Right forelimb (tissue), 1 donor: ENCODE results near the gene HSPA9.

Experiments used
- DNase-seq: peaks from one replicate; pipeline ENCODE4 v3.0.0-alpha.2; 2018

Gene HSPA9

DNA sequence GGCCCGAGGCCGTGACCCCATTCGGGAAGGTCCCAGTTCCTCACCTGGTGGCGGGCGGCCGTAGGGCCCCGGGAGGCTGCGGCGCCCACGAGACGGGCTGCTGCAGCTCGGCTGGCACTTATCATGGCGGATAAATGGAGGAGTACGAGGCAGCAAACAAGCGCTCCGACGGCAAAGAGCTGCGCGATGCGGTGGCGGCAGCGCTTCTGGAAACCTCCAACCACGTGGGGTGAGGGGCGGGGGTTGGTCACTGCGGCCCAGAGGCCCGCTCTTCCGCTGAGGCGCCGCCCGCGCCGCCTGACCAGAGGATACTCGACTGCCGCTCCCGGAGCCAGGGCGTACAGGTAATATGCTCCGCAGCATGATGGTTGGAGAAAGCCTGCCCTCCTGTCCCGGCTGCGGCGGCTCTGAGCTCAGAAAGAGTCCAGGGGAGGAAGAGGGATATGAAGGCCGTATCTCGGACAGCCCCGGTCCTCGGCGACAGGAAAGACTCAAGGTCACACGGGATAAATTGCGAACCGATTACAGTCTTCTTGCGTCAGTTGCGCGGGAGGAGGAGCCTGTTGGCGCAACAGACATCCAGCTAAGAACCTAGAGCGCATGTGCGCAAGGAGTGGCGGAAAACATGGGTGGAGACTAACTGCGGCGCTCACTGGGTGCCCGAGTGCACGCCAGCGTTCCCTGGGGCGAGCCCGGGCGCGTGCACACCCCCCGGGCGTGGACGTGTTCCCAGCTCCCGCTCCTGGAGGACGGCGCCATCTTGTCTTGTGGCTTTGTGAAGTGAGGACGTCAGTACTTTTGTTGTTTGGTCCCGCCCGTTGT, at the start of gene HSPA9:
Gene HSPA9, minus strand, starts transcription at position 208 of the 822 bp plus-strand sequence. Its CDS starts 83 bp downstream, at position 125.
- DNase-seq: peak; percentile 97

DNA sequence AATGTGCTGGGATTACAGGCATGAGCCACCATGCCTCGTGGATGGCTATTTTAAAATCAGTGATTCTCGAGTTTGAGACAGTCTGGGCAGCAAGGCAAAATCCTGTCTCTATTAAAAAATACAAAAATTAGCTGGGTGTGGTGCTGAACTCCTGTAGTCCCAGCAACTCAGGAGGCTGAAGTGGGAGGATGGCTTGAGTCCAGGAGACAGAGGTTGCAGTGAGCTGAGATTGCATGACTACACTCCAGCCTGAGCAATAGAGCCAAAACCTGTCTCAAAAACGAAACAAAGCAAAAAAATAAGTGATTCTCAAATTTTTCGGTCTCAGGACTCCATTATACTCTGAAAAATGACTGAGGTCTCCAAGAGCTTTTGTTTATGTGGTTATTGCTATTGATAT, 47.9 kb upstream of the HSPA9 start:
- no peak for DNase-seq

DNA sequence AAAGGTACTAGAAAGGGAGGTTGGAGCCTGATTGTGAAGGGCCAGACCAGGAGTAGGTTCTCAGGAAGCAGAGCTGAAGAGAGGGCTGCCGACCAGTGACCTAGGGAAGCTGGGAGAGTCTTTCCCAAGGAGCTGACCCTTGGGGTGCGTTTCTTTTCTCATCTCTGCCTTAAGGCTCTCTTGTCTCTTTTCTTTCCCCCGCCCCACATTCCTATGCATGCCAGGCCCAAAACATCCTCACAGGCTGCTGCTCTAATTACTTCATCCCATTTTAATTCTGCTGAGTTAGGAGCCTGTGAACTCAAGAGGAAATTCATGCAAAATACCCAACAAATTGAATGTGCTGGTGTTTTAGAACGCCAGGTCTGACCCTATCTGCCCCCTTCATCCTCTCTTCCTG, 46.9 kb upstream of the HSPA9 start:
- DNase-seq: no peak

DNA sequence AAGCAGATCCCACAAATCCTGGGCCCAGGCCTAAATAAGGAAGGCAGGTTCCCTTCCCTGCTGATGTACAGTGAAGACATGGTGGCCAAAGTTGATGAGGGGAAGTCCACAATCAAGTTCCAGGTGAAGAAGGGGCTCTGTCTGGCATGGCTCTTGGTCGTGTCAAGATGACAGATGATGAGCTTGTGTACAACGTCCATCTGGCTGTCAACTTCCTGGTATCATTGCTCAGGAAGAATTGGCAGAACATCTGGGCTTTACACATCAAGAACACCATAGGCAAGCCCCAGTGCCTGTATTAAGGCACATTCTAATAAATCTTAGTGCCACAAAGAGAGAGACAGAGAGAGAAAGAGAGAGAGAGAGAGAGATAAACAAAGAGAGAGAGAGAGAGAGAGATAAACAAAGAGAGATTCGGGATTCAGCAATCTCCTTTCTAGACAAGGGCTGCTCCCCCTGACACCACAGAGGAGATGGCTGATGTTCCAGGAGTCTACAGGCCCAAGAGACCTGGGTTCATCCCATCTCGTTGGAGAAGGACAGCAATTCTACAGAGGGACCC, 45.5 kb upstream of the HSPA9 start:
- DNase-seq: no peak

DNA sequence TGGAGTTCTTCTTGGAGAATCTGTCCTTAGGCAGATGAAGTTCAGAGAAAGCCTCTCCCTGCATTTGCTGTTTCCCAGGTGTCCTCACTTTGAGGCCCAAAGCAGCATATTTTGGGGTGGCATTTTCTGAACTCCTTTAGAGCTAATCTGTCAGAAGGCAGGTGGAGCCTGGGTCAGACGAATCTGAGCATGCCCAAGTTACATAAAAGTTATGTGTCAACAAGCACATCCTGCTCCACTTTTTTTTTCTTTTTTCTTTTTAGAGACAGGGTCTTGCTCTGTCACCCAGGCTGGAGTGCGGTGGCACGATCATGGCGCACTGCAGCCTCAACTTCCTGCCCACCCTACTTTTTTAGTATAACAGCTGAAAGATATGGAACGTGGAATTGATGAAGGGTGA, 41.3 kb upstream of the HSPA9 start:
- peak; percentile 21 for DNase-seq

DNA sequence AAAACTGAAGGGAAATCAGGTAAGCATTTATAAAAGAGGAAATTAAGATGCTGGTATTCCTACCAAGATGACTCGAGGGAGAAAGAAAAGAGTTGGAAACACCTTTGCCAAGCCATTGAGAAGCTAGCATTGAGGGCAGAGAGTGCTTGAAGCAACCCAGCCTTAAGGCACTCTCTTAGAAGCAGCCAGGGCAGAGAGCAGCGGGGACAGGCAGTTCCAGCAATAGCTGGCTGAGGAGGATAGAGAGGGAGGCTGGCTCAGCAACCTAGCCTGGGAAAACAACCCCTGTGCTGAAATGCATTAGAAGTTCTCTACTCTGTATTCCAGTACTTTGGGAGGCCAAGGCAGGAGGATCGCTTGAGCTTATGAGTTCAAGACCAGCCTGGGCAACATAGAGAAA, 40.3 kb upstream of the HSPA9 start:
- peak; percentile 1 for DNase-seq

DNA sequence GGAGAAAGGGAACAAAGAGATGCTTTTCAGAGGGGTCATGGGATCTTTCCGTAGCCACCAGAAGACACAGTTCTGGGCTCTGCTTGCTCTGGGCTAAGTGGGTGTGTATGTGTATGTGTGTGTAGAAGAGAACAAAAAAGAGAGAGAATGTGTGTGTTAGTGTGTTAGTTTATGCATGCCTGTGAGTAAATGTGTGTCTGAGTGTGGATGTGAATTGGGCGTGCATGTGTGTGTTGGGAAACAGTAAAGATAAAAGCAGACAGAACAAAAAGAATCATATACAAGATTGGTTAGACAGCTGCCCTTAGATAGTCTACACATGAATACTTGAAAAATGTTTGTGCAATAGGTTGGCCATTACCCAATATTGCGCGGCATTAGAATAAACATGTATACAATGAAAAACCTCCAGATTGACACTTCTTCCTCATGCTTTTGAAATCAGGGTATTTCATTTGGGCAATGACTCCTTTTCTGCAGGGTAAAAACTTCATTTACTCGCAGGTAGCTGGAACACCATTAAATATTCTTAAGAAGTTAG, 36.5 kb upstream of the HSPA9 start:
- no peak for DNase-seq

DNA sequence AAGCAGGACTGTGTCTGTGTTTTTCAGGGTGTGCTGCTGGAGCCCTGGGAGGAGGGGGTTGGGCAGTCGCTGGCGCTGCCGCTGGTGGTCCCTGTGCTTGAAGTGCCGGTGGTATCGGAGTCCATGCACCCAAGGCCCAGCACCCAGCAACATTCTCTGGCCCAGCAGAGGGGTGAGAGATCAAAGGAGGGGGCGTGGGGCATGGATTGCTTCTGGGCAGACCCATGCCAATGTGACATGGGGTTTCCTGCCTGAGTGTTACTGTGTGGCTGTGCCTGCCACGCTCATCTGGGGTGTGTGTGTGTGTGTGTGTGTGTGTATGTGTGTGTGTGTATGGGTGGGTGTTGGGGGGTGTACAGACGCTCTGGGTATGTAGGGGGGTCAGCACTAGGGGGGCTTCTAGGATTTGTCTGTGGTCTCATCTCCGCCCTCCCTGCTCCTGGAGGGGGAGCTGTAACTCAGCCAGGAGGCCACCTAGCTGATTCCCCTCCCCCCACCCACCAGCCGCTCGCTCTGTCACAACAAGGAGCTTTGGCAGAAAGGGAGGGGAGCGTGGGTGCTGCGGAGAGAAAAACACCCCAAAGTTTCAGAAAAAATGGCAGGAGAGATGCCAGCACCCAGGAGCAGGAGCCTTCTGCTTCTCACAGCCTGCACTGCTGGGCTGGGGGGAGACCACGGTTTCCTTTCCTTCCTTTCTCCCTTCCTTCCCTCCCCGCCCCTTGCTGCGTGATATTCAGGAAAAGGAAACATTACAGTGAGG, 35.9 kb upstream of the HSPA9 start:
- DNase-seq: peak; percentile 65

DNA sequence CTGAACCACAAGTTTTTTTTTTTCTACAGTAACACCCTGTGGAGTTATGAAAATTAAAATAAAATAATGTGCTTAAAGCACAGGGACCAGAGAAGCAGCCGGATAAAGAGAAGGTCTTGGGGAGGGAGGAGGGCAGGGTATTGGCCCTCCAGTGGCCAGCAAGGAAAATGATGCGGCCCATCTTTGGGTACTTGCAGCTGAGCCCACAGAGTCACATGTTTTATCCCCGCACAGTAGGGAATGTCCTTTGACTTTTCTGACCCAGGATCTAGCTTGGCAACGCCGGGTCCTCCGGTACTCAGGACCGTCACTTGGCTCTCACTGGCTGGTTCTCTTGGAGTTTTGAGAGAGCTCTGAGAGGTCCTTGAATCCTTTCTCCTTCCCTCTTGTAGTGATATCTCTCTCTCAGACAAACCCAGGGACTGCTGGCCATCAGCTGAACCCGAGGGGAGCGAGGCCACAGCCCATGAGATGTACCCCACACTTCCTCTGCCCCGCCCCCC, 35.3 kb upstream of the HSPA9 start:
- no peak for DNase-seq

DNA sequence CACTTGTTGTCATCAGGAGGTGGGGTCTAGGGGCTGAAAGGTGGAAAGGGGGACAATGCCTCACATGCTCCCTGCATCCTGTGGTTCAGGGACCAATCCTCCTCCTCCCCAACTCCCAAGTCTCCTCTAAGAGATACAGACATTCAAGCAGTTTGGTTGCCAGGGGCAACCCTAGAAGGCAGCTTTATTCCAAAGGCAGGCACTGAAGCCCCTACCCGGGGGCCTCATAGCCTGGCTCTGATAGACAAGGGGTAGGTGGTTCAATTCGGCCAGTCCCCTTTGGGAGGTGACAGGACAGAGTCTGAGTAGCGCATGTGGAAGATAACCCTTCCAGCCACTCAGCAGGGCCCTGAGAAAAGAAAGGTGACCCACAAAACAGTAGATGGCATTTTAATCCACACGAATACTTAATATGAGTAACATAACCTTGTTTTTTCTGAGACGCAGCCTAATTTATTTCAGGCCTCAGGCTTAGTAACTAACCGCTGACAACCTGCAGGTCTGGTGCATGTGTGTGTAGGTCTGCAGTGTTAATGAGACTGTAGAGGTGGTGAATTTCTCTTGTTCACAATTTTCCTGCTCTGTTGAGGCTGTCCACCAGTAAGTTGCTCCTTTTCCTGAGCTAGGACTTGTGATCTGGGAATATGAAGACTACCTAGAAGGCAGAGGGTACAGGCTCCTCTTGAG, 31.3 kb upstream of the HSPA9 start:
- DNase-seq: no peak

DNA sequence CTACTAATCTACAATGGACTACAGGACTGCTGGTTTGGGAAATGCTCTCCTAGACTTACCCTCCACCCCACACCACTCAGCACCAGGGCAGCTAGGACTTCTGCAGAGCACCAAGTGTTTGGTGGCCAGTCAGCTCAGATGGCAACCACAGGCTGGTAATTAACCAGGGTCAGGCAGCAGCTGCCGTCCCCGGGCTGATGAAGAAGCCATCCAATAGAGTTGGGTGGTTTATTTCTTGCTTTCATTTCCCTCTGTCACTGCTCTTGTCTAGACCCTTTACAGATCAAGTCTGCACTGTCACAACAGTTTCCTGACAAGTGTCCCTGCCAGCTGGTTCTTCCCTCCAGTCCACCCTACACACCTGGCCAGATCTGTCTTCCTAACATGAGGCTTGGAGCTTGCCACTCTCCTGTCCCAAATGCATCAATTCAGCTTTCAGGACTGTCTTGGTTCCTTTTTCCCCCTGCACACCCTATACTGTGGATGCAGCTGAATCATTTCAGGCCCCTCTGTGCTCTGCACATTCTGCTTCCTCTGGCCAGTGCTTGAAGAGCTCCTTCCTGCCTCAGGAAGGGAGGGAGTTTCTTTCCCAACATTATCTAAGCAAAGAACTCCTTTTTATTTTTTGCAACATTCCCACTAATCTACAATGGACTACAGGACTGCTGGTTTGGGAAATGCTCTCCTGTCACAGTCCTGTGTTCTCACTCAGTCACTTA, 30.2 kb upstream of the HSPA9 start:
- DNase-seq: no peak

DNA sequence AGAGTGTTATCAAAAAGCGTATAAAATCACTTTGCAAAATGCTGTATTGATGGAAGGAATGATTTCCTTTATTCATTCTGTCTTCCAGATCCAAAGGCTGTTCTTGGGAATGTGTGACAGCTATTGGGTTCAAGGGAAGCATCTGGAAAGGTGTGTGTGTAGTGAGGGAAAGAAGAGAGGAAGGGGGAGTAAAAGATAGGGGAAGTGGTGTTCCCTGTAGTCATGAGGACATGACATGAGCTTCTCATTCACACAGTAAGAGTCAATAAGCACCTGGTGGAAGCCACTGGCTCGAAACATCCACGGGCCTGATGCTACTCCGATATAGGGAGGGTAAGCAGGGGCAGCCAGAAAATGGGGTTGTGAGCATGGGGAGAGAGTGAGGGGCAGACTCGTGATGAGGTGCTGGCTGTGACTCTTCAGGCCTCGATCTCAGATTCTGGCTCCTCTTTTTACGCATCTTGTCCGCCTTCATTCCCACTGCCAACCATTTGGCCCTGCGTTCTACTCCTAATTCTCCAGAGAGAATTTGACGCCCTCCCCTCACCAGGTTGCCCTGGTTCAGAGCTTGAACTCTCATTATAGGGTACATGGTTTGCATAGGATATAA, 29.1 kb upstream of the HSPA9 start:
- DNase-seq: no peak

DNA sequence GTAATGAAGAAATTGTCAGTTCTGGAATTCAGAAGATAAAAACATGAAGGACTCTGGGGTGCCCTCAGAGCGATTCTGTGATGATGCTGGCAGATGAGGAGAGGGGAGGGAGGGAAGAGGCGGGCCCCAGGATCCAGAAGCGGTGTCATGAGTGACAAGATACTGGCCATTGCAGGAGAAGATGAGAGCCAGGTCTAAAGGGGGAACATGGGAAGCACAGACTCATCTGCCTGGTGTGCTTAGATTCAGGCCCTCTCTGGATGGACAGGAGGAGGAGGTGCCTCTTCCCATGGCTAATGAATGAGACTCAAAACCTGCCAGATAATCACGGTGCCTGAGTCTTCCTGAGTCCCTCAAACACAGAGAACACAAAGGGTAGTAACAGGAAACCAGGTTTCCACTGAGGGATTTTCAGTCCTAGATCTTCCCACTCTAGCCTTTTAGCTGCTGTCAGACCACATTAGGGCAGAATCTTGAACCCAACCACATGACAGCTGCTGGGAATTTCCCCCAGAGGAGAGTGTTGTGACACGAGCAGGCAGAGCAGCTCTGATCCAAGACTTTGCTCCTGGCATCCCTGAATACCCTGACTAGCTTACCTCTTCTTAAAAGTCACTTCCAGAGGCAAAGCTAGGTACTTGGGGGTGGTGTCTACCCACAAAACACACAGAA, 28.2 kb upstream of the HSPA9 start:
- DNase-seq: no peak

DNA sequence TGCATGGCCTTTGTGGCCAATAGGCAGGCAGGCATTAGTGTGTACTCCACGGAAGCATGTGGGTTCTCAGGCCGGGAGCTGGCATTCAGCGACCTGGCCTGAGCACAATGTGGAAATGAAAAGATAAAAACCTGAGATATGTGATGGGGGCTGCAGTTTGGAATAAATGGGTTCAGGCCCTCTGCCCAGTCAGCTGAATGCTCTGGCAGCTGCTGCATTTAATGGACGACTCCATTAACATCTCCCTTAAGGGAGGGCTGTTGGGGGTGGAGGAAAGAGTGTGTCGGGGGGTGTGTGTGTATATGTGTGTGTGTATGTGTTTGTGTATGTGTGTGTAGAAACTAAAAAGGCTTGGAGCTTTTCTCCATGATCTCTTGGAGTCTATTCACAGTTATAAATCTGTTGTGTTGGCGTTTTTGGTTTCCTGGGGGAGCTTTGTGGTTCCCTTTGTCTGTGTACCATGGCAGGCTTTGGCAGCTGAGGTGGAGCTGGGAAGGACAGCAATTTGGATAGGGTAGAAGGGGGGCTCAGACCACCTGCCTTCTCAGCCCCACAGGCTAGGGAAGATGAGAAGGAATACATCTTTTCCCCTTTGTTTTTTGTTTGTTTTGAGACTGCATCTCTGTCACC, 27.3 kb upstream of the HSPA9 start:
- no peak for DNase-seq

DNA sequence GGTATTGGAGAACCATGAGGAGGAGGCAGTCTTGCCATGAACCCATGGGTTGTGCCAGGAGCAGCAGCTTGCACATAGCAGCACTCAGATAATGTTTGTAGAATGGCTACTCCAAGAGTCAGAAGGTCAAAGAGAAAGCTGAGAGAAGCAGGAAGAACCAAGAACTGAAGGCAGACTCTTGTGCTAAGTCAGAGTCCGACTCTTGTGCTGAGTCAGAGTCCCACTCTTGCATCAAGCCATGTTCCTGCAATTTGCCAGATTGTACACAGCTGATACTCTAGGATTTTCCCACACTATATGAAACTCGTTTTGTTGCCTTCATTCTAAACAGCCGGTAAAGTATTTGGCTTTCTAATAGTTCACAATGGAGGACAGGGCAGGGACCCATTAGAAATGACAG, 26.2 kb upstream of the HSPA9 start:
- no peak for DNase-seq

DNA sequence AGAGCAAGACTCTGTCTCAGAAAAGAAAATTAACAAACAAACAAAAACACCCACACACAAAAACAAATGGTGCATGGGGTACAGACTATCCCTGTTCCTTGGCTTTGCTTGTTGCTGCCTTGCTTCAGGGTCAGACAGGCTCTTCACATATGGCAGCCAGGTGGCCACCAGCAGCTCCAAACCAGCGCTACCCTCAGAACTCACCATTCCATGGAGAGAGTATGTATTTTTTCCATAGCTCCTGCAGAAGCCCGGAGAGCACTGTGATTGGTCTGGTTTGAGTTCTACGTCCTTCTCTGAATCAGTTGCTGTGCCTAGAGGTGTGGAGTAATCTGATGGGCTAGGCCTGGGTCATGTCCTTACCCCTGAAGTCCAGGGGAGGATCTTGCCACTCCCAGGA, 25.2 kb upstream of the HSPA9 start:
- DNase-seq: no peak

DNA sequence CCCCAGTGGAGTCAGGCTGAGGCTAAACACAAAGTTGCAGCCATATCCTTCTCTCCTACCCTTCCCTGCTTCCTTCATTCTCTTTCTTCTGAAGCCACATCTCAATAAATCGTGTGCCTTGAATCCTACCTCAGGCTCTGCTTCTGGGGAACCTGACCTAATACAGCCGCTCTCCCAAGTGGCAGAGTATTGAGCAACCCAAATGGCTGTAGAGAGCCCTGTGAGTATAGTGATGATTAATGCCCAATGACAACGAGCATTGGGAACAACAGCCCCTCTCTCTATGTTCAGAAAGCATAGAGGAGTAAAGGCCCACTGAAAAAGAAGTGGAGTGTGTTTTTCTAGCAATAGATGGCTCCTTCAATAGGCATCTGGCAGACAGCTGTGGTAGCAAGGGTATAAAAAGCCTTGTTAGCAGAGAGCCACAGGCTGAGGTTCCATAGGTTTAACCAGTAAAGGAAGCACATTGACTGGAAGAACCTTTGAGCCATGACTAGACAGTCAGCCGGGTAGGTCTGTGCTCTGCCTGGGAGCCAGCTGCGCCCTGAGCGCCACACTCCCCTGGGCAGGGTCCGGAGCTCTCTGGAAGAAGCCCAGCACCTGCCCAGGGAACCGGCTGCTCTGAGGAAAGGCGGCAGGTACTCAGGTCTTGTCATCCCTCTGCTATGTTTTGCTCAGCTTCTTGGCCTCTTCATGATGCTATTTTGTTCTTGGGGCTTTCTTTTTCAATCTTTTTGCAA, 22.6 kb upstream of the HSPA9 start:
- no peak for DNase-seq

DNA sequence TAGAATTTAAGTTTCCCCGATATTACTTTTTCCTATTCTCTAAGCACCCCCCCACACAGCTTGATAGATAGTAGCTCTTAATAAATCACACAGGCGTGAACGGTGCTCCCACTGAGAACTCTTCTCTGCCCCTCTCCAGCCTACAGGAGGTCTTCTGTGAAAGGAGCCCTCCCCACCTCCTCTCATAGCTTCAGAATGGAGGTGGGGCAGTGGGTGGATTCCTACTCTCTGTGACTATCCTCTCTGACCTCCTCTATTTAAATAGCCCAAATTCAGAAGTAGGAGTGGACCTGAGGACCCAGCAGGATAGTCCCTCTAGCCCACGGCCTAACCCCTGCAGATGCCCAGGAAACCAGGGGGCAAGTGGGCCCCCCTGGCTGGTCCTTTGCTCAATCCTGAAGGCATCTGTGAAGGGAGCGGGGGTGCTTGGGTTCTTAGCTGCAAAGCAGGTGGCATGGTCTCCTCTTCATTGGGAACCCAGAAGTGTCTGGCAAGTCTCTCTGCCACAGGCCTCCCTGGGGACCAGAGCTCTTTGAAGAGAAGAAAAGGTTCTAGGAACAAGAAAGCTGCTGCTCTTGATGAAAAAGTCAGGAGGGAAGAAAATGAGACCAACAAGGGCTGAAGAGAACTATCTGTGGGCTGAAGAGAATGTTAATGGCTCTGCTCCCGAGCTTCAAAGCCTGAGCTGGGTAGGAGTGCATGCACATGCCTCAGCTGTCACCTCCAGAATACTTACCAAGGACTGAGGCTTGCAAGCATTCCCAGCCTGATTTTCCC, 21.1 kb upstream of the HSPA9 start:
- no peak for DNase-seq

DNA sequence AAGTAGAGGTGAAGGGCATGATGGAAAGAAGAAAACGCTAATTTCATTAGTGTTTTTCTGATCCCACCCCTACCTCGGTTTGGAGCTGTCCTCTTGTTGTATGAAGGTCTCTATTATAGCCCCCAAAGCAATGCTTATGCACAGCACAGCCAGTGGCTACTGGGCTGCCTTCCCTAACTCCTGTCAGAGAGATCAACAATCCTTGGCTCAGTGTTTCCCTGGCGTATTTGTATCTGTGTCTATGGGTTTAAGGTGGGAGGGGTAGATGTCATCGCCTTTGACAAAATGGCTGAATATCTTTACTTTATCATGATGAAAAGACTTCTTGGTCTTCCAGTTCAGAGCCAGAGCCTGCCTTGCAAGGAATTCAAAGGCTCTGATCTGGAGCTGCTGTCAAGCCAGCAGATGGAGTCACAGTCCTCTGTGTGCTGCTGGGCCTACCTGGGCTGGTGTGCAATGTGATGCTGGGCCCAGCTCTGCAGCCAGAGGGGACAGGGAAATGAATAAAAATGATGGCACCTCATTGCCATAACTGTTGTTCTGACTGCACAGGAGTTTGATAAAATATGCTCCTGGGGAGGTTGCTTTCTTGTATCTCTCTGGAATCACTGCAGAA, 20.1 kb upstream of the HSPA9 start:
- DNase-seq: no peak
